GM12891 (cell line): ENCODE measurements around the gene IGF1R.

ENCODE experiments used
- DNase-seq: peaks from one replicate; pipeline ENCODE4 v3.0.0; 2011; ENCODE audit warnings: low spot score; ENCODE audit not compliant: insufficient read length
- FAIRE-seq: peaks from 2 replicates; lab custom pipeline; 2011; peaks lifted over from hg19 to GRCh38; lab: Jason Lieb, UNC
- PAX5 ChIP-seq: IDR thresholded peaks from 2 replicates; pipeline ENCODE4 v1.6.1; 2011; ENCODE audit warnings: low read length, moderate library complexity, mild to moderate bottlenecking; ENCODE audit not compliant: insufficient read depth, severe bottlenecking
- POLR2A ChIP-seq: IDR thresholded peaks from 2 replicates; pipeline ENCODE4 v1.6.1; 2011; ENCODE audit warnings: low read depth, low read length, control low read depth
- POLR2AphosphoS5 ChIP-seq: IDR thresholded peaks from 2 replicates; pipeline ENCODE4 v1.6.1; 2011; ENCODE audit warnings: low read depth, low read length, control low read depth
- POU2F2 ChIP-seq: IDR thresholded peaks from 2 replicates; pipeline ENCODE4 v1.6.1; 2011; ENCODE audit warnings: low read depth, mild to moderate bottlenecking, control low read depth, low read length, moderate library complexity
- SPI1 ChIP-seq: IDR thresholded peaks from 2 replicates; pipeline ENCODE4 v1.6.1; 2011; ENCODE audit warnings: low read depth, low read length, control low read depth
- TAF1 ChIP-seq: IDR thresholded peaks from 2 replicates; pipeline ENCODE4 v1.6.1; 2011; ENCODE audit warnings: low read depth, low read length, control low read depth

IGF1R gene

DNA sequence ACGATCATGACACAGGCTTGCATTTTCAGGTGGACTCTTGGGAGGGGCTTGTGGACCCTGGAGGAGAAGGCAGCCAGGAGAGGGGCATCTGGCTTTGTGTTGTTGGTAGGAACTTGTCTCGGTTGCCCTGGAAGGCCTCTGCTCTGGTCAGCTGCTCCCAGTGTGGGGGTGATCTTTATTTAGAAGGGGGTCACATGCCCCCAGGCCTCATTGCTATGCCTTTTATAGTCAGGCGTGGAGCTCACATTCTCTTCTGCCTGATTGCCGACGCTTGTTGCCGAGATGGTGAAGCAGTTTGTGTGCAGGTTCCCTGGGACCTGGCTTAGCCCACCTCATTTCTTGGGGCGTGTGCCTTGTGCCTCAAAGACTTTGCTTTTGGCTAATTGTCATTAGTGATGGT, 66.6 kb downstream of the IGF1R start:
- FAIRE-seq (no peak), DNase-seq (no peak)
- TF ChIP-seq PAX5 = no peak
- TF ChIP-seq POLR2A = no peak
- no peak for TF ChIP-seq TAF1
- TF ChIP-seq SPI1 = no peak
- TF ChIP-seq POU2F2 = no peak

DNA sequence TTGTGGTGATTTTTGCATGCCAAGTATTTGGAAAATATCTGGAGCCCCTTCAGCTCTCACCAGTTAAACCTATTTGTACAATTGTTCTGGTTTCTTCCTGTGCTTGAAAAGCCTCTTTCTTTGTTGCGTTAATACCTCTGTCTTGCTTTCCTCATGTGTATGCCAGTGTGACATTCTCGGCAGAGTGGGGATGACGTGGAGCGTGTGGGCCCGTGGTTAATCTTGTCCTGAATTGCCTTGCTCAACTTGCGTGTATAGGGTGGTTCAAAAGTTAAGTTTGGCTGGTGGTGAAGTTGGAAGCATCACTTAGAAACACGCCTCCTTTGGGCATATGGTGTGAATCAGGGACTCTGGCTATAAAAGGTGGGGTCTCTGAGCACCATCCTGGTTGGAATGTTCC, 67.1 kb downstream of the IGF1R start:
- DNase-seq = no peak
- TF ChIP-seq POLR2AphosphoS5 (no peak), SPI1 (no peak), POLR2A (no peak), POU2F2 (no peak), PAX5 (no peak), TAF1 (no peak)
- no peak for FAIRE-seq

DNA sequence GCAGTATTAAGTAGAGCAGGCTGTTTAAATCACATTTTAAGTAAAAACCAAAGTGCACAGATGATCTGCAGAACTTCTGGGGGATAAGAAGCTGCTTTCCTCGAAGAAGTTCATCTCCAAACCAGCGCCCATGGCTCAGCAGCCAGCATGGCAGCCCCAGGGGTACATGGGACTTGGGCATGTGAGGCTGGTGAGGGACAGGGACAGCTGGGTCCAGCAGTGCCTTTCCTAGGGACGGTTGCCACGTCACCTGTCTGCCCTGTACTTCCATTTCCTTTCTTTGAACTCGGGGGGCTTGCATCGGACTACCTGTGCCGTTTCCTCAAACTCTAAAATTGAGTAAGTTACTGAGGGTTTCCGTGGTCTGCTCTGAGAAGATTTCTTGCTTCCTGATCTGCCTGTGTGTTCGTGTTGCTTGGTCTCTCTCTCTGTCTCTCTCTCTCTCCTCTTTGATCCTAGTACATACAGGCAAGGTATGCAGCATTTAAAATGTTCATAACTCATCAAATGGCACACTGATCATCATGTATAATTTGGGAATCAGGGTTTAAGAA, 67.6 kb downstream of the IGF1R start:
- DNase-seq (no peak), FAIRE-seq (no peak)
- TF ChIP-seq POLR2A (no peak), SPI1 (no peak), POLR2AphosphoS5 (no peak), PAX5 (no peak), TAF1 (no peak), POU2F2 (no peak)

DNA sequence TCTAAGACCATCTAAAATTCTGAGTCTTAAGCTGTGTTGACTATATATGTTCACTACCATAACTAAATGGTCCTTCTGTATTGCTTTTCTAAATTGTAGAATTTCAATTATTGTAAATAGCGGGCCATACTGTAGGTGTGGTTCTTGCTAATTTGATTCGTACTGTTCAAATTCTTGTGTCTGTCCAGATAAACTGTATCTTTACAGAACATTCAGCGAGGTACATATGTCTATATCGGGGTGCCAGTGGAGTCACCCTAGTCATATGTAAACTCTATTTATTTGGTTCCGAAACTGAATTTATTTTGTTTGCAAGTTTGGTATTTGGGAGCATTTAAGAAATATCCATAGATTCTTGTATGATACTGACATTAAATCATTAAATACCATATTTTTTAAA, 69.0 kb downstream of the IGF1R start:
- TF ChIP-seq PAX5 (no peak), POU2F2 (no peak), SPI1 (no peak), TAF1 (no peak), POLR2AphosphoS5 (no peak), POLR2A (no peak)
- FAIRE-seq (no peak), DNase-seq (no peak)

DNA sequence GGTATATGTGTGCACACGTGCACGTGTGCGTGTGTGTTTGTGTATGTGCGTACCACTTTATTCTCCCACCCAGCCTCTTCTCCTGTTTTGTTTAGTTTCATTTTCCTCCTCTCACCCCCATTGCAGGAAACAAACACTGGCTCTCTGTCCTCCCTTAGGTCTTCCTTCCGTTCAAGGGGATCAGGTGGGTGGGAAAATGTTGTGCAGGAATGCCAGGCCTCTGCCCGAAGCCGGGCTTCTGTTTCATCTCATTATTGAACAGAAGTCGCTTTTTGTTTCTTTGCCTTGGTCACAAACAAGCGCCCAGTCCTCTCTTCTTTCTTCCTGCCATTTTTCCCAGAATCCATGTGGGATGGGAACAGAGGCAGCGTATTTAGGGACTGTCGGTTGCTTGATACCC, 69.6 kb downstream of the IGF1R start:
- no peak for DNase-seq
- no peak for FAIRE-seq
- TF ChIP-seq POU2F2 = no peak
- no peak for TF ChIP-seq SPI1
- TF ChIP-seq TAF1 = no peak
- TF ChIP-seq POLR2A = no peak
- TF ChIP-seq POLR2AphosphoS5 = no peak
- TF ChIP-seq PAX5 = no peak

DNA sequence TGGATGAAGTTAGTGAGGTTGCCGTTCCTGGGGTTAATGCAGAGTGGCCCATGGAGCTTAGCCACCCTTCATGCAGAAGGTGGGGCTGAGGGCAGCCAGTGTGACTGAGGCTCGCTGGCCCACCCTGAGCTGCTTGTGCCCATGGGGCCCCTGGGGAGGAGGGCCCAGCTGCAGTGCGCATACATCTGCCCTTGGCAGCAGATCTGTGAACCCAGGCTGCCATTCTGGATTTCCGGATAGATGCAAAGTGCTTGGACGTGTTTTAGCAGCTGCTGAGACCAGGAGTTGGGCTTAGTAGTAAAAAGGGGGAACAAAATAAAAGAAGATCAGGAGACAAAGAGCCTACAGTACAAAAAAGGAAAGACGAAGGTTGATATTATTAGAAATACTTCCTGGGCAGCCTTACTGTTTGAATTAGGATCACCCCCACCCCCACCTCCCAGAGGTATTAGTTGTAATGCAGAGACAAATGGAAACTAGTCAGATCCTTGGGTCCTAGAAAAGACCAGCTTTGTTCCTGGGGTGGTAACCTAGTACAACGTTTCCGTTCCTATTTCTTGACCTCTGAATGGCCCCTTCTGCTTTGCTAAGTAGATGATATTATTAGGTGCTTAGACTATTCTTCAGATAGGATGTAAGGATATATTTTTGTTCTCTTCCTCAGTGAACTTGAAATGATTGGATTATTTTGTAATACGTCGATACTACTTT, 70.2 kb downstream of the IGF1R start:
- TF ChIP-seq PAX5 = no peak
- TF ChIP-seq POU2F2 = no peak
- DNase-seq = no peak

DNA sequence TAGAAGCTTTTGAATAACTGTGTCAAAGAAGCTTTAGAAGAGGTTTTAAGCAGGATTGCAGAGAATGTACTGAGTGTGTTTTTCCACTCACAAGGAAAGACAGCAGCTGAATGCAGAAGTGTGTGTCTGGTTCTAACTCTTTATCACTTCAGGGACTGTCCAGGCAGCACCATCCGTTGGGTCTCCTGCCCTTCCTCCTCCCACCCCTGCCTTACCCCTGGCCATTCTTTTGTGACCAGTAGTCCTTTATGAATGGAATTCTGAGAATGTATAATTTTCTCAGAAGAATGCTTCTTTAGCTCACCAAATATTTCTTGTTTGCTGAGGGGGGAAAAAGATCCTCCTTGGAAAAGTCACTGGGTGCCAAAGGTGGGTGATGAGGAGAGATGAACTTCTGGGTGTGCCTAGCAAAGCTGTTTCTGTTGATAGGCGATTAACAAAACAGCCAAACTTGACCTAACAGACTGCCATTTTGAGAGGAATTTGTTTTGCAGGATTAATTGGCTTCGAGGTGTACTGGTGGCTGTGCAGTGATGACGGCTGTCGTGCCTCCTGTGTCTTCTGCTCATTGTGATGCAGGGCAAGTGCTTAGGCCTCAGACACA, 70.9 kb downstream of the IGF1R start:
- FAIRE-seq (no peak), DNase-seq (no peak)
- TF ChIP-seq TAF1 (no peak), SPI1 (no peak), PAX5 (no peak), POU2F2 (no peak), POLR2AphosphoS5 (no peak), POLR2A (no peak)

More for the DNA sequence above, 70.2 kb downstream of the IGF1R start:
- no peak for FAIRE-seq

DNA sequence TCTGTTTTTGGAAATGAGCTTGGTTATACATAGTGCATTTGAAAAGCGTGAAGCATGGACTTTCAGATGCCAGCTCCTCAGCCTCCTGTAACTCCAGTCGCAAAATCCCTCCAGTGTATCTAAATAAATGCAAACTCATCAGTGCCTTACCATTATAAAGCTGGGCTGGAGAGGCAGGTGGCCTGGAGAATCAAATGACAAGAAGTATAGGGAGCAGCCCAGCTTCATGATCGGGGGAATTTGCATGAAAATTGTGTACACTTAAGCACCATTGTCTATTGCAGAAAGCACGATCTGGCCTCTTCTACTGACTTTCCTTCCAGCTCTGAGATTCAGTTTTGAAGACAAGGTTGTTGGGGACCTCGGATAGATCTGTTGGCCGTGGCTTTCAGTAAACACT, 71.7 kb downstream of the IGF1R start:
- FAIRE-seq (no peak), DNase-seq (no peak)
- no peak for TF ChIP-seq PAX5
- no peak for TF ChIP-seq SPI1
- no peak for TF ChIP-seq POLR2AphosphoS5
- no peak for TF ChIP-seq TAF1
- no peak for TF ChIP-seq POU2F2
- TF ChIP-seq POLR2A = no peak

DNA sequence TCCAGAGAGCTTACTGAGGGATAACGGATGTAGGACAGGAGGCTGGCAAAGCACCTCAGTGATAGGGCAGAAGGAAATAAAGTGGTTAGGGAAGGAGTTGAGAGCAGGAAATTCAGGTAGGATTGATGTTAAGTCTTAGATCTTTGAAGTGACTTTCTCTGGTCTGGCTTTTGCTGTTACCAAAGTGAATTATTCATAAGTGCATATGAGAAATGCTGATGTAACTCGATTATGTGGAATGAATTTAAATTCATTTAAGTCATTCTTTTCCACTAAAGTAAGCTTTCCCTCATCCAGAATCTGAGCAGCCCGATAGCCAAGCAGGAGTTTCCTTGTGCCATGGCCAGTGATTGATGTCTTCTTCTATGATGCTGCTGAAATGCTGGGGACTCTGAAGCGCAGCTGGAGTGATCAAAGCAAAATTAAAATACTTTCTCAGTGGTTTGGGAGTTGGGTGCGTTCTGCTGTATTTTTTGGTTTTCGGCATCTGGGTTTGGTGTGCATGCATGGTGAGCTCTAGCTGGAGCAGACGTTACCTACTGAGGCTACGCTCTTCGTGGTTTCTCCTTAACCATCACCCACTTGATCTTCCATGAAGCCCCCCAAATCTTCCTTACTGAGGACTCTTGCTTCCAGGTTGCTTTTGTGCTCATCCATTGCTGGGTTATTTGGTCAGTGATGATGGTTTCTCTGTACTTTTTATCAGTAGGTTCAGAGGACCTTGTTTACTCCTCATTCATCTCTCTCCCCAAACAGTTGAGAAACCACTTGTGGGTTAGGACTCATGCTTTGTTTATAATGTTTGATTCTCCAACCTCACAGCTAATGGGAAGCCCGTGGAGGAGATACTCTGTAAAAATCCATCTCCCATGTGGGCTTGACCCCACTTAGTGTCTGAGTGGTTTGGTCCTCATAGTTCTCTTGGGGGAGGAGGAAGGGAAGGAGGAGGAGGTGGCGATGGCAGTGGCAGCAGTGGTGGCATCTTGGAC, 72.5 kb downstream of the IGF1R start:
- TF ChIP-seq SPI1 (no peak), POLR2AphosphoS5 (no peak), PAX5 (no peak), POLR2A (no peak), POU2F2 (no peak), TAF1 (no peak)
- no peak for DNase-seq
- FAIRE-seq = no peak
